ENCODE data around the gene ADAMTS8.

DNA sequence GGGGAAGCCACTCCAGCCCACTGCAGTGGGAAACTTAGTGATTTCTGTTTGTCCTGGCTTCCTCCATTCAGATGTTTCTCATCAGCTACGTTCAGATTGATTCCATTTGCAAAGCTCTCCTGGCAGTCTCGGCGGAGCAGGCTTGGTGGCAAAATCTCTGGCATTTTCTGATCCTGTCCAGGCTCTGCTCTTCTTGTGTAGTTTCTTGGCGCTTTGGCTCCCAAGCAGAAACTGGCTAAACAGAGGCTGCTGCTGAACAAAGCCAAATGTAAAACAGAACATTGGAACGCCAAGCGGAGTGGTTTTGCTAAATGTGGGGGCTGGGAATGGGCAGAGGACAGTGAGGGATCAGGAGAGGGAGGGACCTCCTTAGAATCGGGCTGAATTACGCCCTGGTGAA, 36.7 kb downstream of the ADAMTS8 start:
- TF ChIP-seq, protein P1, sequence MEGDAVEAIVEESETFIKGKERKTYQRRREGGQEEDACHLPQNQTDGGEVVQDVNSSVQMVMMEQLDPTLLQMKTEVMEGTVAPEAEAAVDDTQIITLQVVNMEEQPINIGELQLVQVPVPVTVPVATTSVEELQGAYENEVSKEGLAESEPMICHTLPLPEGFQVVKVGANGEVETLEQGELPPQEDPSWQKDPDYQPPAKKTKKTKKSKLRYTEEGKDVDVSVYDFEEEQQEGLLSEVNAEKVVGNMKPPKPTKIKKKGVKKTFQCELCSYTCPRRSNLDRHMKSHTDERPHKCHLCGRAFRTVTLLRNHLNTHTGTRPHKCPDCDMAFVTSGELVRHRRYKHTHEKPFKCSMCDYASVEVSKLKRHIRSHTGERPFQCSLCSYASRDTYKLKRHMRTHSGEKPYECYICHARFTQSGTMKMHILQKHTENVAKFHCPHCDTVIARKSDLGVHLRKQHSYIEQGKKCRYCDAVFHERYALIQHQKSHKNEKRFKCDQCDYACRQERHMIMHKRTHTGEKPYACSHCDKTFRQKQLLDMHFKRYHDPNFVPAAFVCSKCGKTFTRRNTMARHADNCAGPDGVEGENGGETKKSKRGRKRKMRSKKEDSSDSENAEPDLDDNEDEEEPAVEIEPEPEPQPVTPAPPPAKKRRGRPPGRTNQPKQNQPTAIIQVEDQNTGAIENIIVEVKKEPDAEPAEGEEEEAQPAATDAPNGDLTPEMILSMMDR (conservative IDR thresholded peaks at IDR 0.05), result no peak
- no peak for TF ChIP-seq ZFX (IDR thresholded peaks at IDR 0.05)
